TTC549 (cell line): Measurements from ENCODE around the gene ZIC1.

Experiments
- FAIRE-seq: peaks from 2 replicates; lab custom pipeline; 2012; peaks lifted over from hg19 to GRCh38; lab: Jason Lieb, UNC

The ZIC1 gene

GRCh38 chr3:147380387-147380951, 28.7 kb upstream of the ZIC1 start:
- no peak for FAIRE-seq

DNA sequence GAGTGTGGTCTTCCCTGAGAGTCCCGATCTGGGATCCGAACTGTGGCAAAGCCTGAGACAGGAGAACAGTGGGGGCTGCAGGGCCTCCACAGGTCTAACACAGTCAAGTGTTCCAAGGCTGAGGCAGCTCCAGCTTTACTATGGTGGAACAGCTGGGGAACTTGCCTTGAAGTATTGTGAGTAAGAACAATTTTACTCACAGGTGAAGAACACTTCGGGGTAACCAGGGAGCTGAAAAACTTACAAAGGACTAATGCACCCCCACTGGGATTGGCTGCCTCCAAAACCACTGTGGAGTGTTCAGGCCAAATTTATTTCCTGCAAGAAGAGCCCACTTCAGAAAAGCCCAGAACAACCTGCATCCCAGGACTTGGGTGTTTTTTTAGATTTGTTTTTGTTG, 28.2 kb upstream of the ZIC1 start:
- FAIRE-seq: no peak

DNA sequence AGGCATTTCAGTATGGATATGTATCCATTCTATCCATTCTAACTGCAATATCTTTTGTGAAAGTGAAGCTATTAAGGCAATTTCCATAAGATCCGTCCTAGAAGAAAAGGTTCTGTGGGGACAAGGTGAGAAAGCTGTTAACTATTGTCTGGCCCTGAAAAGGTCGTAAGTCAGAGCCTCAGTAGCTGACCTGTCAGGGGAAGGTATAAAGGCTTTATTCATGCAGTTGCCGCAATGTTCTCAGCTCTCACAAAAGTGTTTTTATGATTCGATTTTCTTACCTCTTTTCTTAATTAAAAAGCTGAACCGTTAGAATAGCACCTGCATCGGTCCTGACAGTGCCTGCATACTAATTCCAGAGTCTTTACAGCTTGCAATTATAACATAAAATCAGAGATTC, 27.6 kb upstream of the ZIC1 start:
- FAIRE-seq: no peak

DNA sequence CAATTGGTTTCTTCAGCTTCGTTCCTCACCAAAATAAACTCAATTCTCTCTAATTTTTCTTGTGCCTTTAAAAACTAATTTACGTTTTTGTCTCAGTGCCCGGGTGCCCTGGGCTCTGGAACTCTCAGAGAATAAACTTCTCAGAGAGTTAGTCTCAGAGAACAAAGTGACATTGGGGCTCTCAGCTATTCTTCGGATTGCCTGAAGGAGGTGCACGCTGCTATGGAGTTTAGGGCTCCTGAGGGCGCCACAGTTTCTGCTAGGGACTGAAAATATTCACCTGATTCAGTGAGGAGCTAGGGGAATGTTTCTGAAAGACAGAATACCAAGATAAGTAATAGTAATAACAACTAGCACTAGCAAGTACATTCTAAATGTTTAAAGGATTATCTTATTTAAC, 25.5 kb upstream of the ZIC1 start:
- FAIRE-seq: no peak

DNA sequence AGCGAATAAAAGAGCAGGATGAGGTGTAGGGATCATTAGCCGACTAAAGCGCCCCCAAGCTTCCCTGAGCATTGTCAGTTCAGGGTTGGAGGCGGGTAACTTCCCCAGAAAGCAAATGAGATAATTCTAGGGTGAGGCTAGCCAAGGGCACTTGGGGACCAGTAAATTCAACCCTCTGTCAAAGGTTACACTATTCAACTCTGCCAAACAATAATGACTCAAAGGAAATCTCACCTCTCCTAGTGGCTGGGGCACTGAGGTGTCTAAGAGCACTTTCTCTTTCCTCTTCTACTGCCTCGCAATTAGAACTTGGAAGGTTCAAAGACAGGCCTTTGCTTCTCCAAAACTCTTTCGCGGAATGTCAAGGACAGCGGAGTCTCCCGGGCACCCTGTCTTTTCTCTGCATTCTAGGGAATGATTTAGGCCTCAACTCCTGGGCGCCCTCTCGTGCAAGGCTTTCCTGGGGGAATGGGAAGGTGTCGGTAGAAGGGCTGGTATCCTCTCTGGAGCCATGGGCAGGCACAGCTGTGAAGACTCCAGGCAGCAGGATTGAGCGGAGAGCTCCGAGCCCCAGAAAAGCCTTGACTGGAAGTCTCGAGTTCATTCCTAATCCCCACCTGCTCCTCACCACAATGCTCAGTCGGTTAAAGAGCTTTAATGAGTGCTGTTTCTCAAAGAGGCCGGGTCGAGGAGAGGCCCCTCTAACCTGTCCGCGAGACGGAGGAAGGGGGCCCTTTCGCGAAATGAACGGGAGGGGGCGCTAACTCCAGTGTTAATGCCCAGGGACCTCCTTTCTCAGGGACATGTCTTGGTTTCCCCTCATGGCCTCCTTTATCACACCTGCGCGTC, 24.7 kb upstream of the ZIC1 start:
- FAIRE-seq: no peak

- FAIRE-seq: no peak
Measured at GRCh38 chr3:147385059-147386012, 23.8 kb upstream of the ZIC1 start.

DNA sequence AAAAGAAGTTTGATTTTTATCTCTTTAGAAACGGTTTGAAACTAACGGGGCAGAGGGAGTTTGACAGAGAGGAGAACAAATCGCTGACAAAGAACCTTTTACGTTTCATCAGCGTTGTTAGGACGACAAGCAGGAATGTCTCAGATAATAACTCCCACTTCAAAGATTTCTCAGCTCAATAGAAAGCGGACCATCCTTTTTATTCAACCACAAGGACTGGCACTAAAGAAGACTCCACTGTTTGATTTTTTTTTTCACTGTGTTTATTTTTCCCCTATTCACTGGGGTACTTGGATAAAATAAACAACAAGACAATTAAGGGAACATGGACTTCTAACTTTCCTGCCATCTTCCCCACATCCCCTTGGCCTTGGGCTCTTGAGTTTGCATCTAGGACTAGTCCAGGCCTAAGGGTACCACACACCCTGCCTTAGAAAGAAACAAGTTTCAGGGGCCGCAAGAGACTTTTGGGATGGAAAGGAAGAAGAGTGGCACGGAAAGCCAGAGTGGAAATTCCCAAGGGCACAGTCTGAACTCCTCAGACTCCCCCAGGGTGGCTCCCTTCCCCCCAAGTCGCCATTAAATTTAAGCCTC, 21.8 kb upstream of the ZIC1 start:
- no peak for FAIRE-seq

- FAIRE-seq: no peak
Measured at GRCh38 chr3:147387885-147388699, 21.1 kb upstream of the ZIC1 start.

DNA sequence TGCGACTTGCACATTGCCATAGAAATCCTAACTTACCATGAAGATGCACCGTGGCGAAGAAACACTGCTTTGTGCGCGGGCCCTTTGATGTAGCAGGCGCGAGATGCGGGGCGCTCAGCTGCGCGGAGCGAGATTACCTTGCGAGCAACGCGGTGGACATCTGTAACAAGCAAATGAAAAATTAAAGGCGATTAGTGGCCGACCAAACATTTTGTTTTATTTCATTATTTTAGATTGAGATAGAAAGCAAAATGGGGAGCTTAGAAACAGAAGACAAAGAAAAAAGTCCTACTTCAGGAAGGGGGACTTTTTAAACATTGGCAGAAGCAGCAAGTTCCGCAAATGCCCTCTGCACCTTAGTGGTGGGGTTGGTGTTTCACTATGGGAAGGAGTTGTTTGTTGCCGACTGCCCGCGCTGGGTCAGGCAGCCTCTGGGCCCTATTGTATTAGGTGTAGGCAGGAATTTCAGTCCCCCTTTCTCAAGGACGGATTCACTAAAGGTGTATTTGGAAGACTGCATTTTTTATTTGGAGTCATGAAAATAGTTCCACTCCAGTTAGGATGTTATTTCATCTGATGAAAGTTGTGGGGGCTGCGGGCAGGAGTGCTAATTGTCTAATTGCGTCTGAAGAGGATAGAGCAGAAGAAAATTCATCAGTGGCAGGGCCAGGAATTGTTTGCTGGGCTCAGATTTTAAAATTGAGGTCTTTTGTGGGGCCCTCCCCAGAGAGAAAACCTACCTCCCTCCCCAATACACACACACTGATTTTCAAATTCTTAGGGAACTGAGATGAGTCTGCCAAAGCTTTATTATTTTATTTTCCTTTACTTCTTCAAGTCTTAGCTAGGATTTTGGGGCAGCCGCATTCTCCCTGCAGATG, 20.2 kb upstream of the ZIC1 start:
- FAIRE-seq: no peak

GRCh38 chr3:147389717-147390116, 19.4 kb upstream of the ZIC1 start:
- no peak for FAIRE-seq

DNA sequence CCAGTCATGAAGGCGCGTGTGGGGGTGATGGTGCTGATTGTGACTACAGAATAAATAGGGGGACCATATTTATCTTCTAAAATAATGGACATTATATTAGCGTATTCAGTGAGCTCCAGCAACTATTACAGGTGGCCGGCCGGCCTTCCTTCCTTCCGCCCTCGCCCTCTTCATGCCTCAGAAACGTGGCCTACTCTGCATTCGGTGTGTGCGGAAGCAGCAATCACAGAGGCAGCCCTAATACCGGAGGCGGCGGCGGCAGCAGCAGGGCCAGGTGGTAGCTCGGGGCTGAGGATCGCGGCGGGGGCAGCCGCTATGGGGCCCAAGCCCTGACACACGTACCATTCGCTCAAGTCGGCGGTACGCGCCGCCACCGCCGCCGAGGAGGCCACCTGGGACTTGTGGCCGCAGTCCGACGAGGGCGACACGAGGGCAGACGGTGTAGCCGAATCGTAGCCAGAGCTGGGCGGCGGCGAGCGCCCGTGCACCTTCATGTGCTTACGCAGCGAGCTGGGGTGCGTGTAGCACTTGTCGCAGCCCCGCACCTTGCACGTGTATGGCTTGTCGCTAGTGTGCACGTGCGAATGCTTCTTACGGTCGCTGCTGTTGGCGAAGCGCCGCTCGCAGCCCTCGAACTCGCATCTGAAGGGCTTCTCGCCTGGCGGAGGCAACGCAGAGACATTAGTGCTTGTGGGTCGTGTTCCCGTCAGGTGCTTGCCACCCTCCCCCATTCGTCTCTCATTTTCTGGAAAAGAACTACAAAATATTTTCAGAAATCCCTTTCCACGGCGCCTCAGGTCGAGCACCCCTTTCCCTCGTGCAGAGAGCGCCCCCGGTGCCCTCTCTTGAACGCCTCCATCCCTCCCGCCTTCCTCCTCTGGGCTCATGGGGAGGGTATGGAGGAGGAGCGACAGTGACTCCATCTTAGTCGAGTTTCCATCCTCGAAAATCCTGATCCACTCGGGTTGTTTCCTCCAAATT, 18.3 kb upstream of the ZIC1 start:
- no peak for FAIRE-seq

GRCh38 chr3:147391781-147392624, 17.2 kb upstream of the ZIC1 start:
- FAIRE-seq: no peak

DNA sequence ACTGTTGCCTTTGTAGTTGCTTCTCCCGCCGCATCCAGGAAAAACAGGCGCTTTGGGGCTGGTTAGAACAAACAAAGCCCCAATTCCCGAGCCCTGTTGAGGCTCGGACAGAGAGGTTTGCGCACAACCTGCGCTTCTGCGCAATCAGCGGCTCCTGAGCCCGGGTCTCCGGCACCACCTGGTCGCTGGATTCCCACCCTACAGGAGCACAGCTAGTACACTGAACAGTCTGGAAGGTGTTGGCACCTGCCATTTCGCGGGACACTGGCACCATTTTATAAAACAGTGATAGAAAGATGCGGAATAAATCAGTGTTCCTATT, 16.6 kb upstream of the ZIC1 start:
- FAIRE-seq: no peak

GRCh38 chr3:147393261-147393942, 15.8 kb upstream of the ZIC1 start:
- FAIRE-seq: no peak

- FAIRE-seq: no peak
Measured at GRCh38 chr3:147393943-147394883, 15.0 kb upstream of the ZIC1 start.

DNA sequence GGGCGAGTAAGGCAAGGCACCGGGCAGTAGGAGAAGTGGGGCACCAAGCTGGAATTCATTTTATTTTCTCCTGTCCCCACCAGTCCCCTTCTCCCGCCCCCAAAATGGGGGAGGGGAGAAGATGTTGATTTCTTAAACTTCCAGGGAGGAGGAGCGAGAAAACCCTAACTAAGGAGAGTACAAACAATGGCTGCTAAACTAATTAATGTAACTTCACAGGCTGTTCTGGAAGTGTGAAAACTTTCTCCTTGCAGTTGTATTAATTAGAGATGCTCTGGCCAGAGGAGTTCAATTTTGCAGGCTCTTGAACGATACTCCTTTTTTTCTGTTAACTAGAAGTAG, 14.3 kb upstream of the ZIC1 start:
- no peak for FAIRE-seq
